Activated naive CD8-positive, alpha-beta T cell treated with anti-CD3 and anti-CD28 coated beads for 36 hours (primary cell): ENCODE data around the gene C15orf62. TPM values are rescaled to one million over a fixed set of nuclear protein-coding genes. Genes with fewer than 3 reads are reported as not detected.

Source experiments
- DNase-seq: peaks from one replicate; pipeline ENCODE4 v3.0.0; 2021
- H3K27ac Mint-ChIP-seq: one replicate; pipeline ENCODE4 v1.8.0; 2022; ENCODE audit warnings: mild to moderate bottlenecking, moderate library complexity, mixed read lengths
- H3K27me3 Mint-ChIP-seq: one replicate; pipeline ENCODE4 v1.8.0; 2022; ENCODE audit warnings: mild to moderate bottlenecking, mixed read lengths
- H3K36me3 Mint-ChIP-seq: one replicate; pipeline ENCODE4 v1.8.0; 2021; ENCODE audit warnings: mild to moderate bottlenecking, mixed read lengths
- H3K4me1 Mint-ChIP-seq: one replicate; pipeline ENCODE4 v1.8.0; 2021; ENCODE audit warnings: mixed read lengths
- H3K4me3 Mint-ChIP-seq: one replicate; pipeline ENCODE4 v1.8.0; 2022; ENCODE audit warnings: mild to moderate bottlenecking, moderate library complexity, mixed read lengths
- H3K9me3 Mint-ChIP-seq: one replicate; pipeline ENCODE4 v1.8.0; 2022; ENCODE audit warnings: mixed read lengths
- total RNA-seq, 2 experiments: library from RNA; stranded (reverse); gene quantifications; one replicate each; pipeline ENCODE4 v1.2.3, GENCODE V29; 2021

Gene C15orf62, protein sequence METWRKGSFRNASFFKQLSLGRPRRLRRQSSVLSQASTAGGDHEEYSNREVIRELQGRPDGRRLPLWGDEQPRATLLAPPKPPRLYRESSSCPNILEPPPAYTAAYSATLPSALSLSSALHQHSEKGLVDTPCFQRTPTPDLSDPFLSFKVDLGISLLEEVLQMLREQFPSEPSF
- total RNA-seq = under 1 TPM; 0.43 to 0.50 TPM

DNA sequence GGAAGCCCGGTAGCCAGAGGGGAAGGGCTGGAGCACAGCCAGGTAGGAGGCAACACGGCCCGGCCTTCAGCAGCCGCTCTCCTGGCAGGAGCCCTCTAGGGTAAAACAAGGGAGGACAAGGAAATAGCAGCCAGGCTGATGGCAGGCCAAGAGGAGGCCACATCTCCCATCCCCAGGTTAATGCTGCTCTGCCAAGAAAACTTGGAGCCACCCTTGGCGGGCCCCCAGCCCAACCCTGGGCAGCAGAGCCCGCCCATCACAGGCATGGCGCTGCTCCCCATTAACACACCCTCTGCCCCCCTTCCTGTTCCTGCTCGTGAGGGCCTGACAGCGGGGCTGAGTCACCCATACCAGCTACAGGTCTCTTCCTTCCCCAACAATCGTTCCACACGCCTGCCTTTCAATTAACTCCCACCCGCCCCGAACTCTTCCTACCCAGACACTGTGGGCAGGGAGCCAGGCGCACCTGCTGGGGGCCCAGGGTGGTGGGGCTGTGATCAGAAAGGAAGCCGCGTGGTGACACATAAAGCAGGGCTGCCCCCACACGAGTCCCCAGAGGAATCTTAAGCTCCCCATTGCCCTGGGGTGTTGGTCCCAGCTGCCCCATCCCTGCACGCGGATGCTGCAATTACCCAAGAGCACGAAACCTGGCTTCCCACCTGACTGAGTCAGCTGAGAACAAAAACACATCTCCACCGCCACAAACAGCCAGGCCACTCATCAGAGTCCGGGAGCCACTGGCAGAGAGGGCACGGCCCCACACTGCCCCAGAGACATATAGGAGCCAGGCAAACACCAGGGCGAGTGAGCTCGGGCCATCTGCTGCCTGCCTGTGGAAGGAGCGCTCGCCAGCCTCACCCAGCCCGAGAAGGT, at the start of gene C15orf62:
Gene C15orf62 (plus strand): TSS at position 707 of the 873 bp plus-strand sequence. CDS start 516 bp downstream, outside the sequence.
- Mint-ChIP-seq H3K27ac (peak within 1 kb of the TSS; percentile 96), H3K27me3 (no peaks in the 10 kb centered on the region), H3K4me3 (peak within 1 kb of the TSS; percentile 65)

DNA sequence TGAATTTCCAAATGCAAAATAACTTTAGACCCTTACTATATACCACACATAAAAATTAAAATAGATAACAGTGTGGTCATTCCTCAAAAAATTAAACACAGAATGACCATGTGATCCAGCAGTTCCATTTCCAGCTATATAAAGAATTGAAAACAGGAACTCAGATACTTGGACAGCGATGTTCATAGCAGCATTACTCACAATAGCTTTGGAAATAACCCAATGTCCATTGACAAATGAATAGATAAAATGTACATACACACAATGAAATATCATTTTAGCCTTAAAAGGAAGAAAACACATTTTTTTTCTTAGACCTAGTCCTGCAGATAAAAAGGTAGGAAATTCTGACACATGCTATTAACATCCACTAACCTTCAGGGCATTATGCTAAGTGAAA, 48.1 kb upstream of the C15orf62 start:
- no peak for DNase-seq
- Mint-ChIP-seq H3K27ac (peak overlapping the region; percentile 57), H3K4me1 (peaks cover 21% of the 10 kb centered on the region)

More for the DNA sequence above, at the start of gene C15orf62:
- DNase-seq = peak; percentile 83
- Mint-ChIP-seq H3K4me1 (peaks cover 43% of the 10 kb centered on the region), H3K9me3 (no peaks in the 10 kb centered on the region), H3K36me3 (peaks cover 5% of the 10 kb centered on the region)

GRCh38 chr15:40722354-40722753, 47.4 kb upstream of the C15orf62 start:
- peak overlapping the region; percentile 11 for H3K4me3 Mint-ChIP-seq
- H3K27me3 Mint-ChIP-seq = no peaks in the 10 kb centered on the region

More for the DNA sequence above, 48.1 kb upstream of the C15orf62 start:
- no peaks in the 10 kb centered on the region for H3K9me3 Mint-ChIP-seq
- H3K36me3 Mint-ChIP-seq = peaks cover 23% of the 10 kb centered on the region
- H3K4me3 Mint-ChIP-seq = no peak overlapping the region
- H3K27me3 Mint-ChIP-seq = no peaks in the 10 kb centered on the region

DNA sequence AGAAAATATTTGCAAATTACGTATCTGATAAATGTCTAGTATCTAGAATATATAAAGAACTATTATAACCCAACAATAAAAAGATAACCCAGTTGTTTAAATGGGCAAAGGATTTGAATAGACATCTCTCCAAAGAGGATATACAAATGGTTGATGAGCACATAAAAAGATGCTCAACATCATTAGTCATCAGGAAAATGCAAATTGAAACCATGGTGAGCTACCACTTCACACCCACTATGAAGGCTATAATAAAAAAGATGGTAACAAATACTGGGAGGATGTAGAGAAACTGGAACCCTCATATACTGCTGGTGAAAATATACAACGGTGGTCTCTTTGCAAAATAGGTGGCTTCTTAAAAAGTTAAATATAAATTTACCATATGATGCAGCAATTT, 46.8 kb upstream of the C15orf62 start:
- H3K4me3 Mint-ChIP-seq = no peak overlapping the region
- peaks cover 25% of the 10 kb centered on the region for H3K36me3 Mint-ChIP-seq
- H3K4me1 Mint-ChIP-seq = peaks cover 21% of the 10 kb centered on the region
- no peaks in the 10 kb centered on the region for H3K27me3 Mint-ChIP-seq
- H3K9me3 Mint-ChIP-seq = no peaks in the 10 kb centered on the region
- no peak overlapping the region for H3K27ac Mint-ChIP-seq
- no peak for DNase-seq

More at GRCh38 chr15:40722354-40722753, 47.4 kb upstream of the C15orf62 start:
- no peak for DNase-seq
- peaks cover 26% of the 10 kb centered on the region for H3K36me3 Mint-ChIP-seq
- peak overlapping the region; percentile 57 for H3K27ac Mint-ChIP-seq
- peaks cover 21% of the 10 kb centered on the region for H3K4me1 Mint-ChIP-seq
- H3K9me3 Mint-ChIP-seq = no peaks in the 10 kb centered on the region

- H3K9me3 Mint-ChIP-seq = no peaks in the 10 kb centered on the region
- H3K4me3 Mint-ChIP-seq = no peak overlapping the region
- H3K27ac Mint-ChIP-seq = no peak overlapping the region
- DNase-seq = no peak
- no peaks in the 10 kb centered on the region for H3K27me3 Mint-ChIP-seq
- peaks cover 21% of the 10 kb centered on the region for H3K4me1 Mint-ChIP-seq
- H3K36me3 Mint-ChIP-seq = peaks cover 31% of the 10 kb centered on the region
Observed at GRCh38 chr15:40723919-40724318, 45.9 kb upstream of the C15orf62 start.

- H3K4me1 Mint-ChIP-seq = peaks cover 2% of the 10 kb centered on the region
- H3K9me3 Mint-ChIP-seq = no peaks in the 10 kb centered on the region
- peaks cover 37% of the 10 kb centered on the region for H3K36me3 Mint-ChIP-seq
- DNase-seq = no peak
- no peaks in the 10 kb centered on the region for H3K27me3 Mint-ChIP-seq
- no peak overlapping the region for H3K27ac Mint-ChIP-seq
- no peak overlapping the region for H3K4me3 Mint-ChIP-seq
Observed at GRCh38 chr15:40731034-40731433, 38.7 kb upstream of the C15orf62 start.

DNA sequence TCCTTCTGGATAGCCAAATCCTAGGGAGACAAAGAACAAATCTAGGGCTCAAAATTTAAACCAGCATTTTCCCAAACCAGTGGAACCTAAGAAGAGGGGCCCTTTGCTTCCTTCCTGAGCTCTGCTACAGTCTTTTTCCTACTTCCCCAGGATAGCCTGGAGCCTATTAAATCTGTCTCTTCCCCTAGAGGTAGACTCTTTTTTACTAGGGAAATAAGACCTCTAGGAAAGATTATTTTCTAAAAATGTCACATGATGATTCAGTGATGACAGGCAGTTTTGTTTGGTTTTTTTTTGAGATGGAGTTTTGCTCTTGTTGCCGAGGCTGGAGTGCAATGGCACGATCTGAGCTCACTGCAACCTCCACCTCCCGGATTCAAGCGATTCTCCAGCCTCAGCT, 33.2 kb upstream of the C15orf62 start:
- Mint-ChIP-seq H3K27ac (no peak overlapping the region), H3K36me3 (peaks cover 18% of the 10 kb centered on the region), H3K4me1 (no peaks in the 10 kb centered on the region), H3K9me3 (no peaks in the 10 kb centered on the region), H3K4me3 (no peak overlapping the region), H3K27me3 (no peaks in the 10 kb centered on the region)
- no peak for DNase-seq

- no peak overlapping the region for H3K27ac Mint-ChIP-seq
- peaks cover 14% of the 10 kb centered on the region for H3K36me3 Mint-ChIP-seq
Observed at GRCh38 chr15:40737048-40737447, 32.7 kb upstream of the C15orf62 start.

GRCh38 chr15:40739047-40739446, 30.7 kb upstream of the C15orf62 start:
- Mint-ChIP-seq H3K36me3 (peaks cover 14% of the 10 kb centered on the region), H3K27me3 (no peaks in the 10 kb centered on the region), H3K4me1 (peaks cover 10% of the 10 kb centered on the region), H3K9me3 (no peaks in the 10 kb centered on the region), H3K27ac (no peak overlapping the region), H3K4me3 (no peak overlapping the region)
- DNase-seq = no peak

More at GRCh38 chr15:40737048-40737447, 32.7 kb upstream of the C15orf62 start:
- Mint-ChIP-seq H3K4me1 (no peaks in the 10 kb centered on the region), H3K27me3 (no peaks in the 10 kb centered on the region), H3K4me3 (no peak overlapping the region), H3K9me3 (no peaks in the 10 kb centered on the region)
- no peak for DNase-seq

GRCh38 chr15:40739854-40740253, 29.9 kb upstream of the C15orf62 start:
- Mint-ChIP-seq H3K9me3 (no peaks in the 10 kb centered on the region), H3K27ac (peak overlapping the region; percentile 2), H3K36me3 (peaks cover 19% of the 10 kb centered on the region), H3K4me3 (no peak overlapping the region), H3K4me1 (peaks cover 17% of the 10 kb centered on the region), H3K27me3 (no peaks in the 10 kb centered on the region)
- no peak for DNase-seq

DNA sequence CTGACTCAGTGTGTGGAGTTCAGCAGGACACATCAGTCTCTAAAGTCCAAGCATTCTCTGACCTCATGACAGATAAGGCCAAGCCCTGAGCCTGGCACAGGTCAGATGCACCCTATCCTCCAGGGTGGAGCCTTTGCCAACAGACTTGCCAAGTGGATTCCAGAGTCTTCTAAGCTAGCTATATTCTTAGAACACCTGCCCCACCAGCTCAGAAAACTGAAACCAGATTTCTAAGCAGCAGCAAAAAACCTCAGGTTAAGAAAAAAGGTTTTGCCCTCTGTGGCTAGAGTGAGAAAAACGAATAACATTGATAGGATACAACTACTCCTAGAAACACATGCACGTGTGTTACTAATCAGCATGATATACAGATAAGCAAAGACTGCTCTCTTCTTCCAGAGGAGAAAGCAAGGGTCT, 26.3 kb upstream of the C15orf62 start:
- H3K4me3 Mint-ChIP-seq = no peak overlapping the region

DNA sequence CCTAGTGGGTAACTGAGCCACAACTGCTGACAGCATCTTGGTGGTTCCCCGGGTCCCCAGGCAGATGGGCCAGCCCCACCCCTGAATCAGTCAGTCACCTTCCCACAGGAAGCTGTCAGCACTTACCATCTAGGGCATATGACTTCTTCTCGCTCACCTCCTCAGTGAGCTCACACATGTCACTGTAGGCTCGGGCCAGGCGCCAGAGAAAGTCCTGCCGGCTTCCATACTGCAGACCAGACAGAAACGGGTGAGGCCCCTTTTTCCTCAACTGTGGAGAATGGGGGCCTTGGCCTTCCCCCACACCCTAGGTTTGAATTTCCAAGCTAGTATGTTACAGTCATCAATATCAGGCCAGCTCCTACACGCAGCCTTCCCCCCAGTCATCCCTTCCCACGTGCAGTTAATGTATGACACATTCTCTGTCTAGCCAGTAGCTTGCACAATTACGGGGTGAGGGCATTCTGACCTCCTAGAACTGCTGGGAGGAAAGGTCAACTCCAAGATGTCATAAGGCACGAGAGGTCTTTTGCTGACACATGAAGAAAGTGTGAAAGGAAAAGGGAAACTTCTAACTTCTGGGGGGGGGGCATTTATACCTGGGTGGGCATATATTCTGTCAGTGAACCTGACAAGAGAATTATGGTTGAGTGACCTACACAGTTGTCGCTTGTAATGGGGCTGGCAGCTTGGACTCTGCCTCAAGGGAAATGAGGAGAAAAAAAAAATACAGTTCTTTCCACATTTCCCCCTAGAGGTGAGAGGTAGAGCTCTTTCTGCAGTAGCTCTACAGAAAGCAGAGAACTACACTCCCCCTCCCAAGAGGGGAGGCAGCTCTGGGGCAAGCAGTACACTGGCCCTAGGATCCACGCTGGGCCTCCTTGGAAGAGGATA, 25.6 kb upstream of the C15orf62 start:
- peak overlapping the region; percentile 87 for H3K27ac Mint-ChIP-seq
- H3K4me3 Mint-ChIP-seq = peak overlapping the region; percentile 34
- H3K36me3 Mint-ChIP-seq = peaks cover 17% of the 10 kb centered on the region
- H3K9me3 Mint-ChIP-seq = no peaks in the 10 kb centered on the region
- H3K4me1 Mint-ChIP-seq = peaks cover 25% of the 10 kb centered on the region
- DNase-seq = peak; percentile 57
- H3K27me3 Mint-ChIP-seq = no peaks in the 10 kb centered on the region

More for the DNA sequence above, 26.3 kb upstream of the C15orf62 start:
- no peaks in the 10 kb centered on the region for H3K27me3 Mint-ChIP-seq
- DNase-seq = no peak
- peaks cover 18% of the 10 kb centered on the region for H3K36me3 Mint-ChIP-seq
- no peaks in the 10 kb centered on the region for H3K9me3 Mint-ChIP-seq
- peak overlapping the region; percentile 87 for H3K27ac Mint-ChIP-seq
- H3K4me1 Mint-ChIP-seq = peaks cover 25% of the 10 kb centered on the region

- H3K4me1 Mint-ChIP-seq = peaks cover 25% of the 10 kb centered on the region
- H3K4me3 Mint-ChIP-seq = no peak overlapping the region
- DNase-seq = no peak
- peaks cover 17% of the 10 kb centered on the region for H3K36me3 Mint-ChIP-seq
- H3K9me3 Mint-ChIP-seq = no peaks in the 10 kb centered on the region
- no peak overlapping the region for H3K27ac Mint-ChIP-seq
- no peaks in the 10 kb centered on the region for H3K27me3 Mint-ChIP-seq
Observed at GRCh38 chr15:40744815-40745152, 25.0 kb upstream of the C15orf62 start.

GRCh38 chr15:40746916-40747418, 22.8 kb upstream of the C15orf62 start:
- H3K4me1 Mint-ChIP-seq = peaks cover 27% of the 10 kb centered on the region
- H3K27ac Mint-ChIP-seq = peak overlapping the region; percentile 45
- no peak for DNase-seq
- peaks cover 22% of the 10 kb centered on the region for H3K36me3 Mint-ChIP-seq
- H3K9me3 Mint-ChIP-seq = no peaks in the 10 kb centered on the region
- no peak overlapping the region for H3K4me3 Mint-ChIP-seq
- H3K27me3 Mint-ChIP-seq = no peaks in the 10 kb centered on the region
